Measurements from ENCODE around the gene DECR2. TPM values are rescaled to one million over a fixed set of nuclear protein-coding genes. Genes with fewer than 3 reads are reported as not detected.
"Not testable (repeated sequence)": the region's sequence is repeated elsewhere in the genome, so short reads cannot be mapped to it uniquely, and the experiment has no call there.

The DECR2 gene
- total and polyA plus RNA-seq, 8 donors: 5.8 to 149 (median 21.7) TPM

DNA sequence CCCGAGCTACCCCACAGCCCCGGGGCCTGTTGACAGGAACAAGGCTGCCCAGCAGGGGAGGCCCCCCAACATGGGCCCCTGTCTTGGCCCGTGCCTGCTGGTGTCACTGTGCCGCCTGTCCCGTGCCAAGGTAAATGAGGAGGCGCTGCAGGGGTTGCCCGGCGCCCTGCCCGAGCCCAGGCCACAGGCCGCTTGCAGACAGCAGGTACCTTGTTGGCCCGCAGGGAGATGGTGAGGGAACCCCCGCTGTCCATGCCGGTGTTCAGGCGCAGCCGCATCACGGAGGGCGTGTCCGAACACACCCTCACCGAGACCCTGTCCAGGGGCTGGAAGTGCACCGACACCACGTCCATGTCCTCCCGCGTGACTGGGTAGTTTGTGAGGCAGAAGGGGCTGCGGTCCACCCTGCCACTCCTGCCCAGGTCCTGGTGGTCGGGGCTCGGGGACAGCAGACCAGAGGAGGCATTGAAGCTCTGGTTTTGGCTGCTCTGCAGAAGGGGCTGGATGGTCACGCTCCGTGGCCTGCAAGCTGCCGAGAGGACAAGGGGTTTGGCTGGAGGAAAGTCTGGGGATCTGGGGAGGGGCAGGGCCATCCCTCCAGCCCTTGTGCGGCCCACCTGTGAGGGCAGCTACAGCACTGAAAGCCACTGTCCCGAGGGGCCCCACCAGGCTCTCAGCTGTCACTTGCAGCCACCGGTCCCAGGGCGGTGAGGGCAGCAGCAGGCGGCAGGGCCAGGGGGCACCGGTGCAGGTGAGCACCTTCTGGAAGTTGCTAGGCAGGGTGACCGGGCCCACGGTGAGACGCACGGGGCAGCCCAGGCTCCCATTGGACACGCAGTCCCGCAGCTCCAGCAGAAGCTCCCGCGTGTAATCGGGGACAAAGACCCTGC, 25.5 kb upstream of the DECR2 start:
- Histone ChIP-seq H3K9me3 (no peaks in the 10 kb centered on the region), H3K4me1 (peaks cover 25 to 34% (median 31%) of the 10 kb centered on the region in 4 donors), H3K4me3 (no peak overlapping the region), H3K27me3 (no peaks in the 10 kb centered on the region), H3K36me3 (peaks cover 48 to 68% (median 66%) of the 10 kb centered on the region in 4 donors), H3K27ac (no peak overlapping the region)
- TF ChIP-seq CTCF (IDR thresholded peaks at IDR 0.05) (no peak), EP300 (IDR thresholded peaks at IDR 0.05) (no peak), POLR2A (IDR thresholded peaks at IDR 0.05) (no peak), POLR2AphosphoS5 (IDR thresholded peaks at IDR 0.05) (no peak)
- no peak for DNase-seq
- 88 to 96% (median 94%) methylated on average over 20 to 44 of the region's 44 CpGs for WGBS, 5 donors
- intact Hi-C loops (cut with DNase I; ENCODE audit: low total_unique reads): no loop called here

GRCh38 chr16:376817-377418, 24.8 kb upstream of the DECR2 start:
- no peaks in the 10 kb centered on the region for H3K9me3 ChIP-seq
- intact Hi-C loops (cut with DNase I; ENCODE audit: low total_unique reads): no loop called here
- peaks cover 48 to 60% (median 58%) of the 10 kb centered on the region in 4 donors for H3K36me3 ChIP-seq
- TF ChIP-seq EP300 (IDR thresholded peaks at IDR 0.05): no peak
- no peak for TF ChIP-seq POLR2A (IDR thresholded peaks at IDR 0.05)
- TF ChIP-seq CTCF (IDR thresholded peaks at IDR 0.05): no peak
- no peak for TF ChIP-seq POLR2AphosphoS5 (IDR thresholded peaks at IDR 0.05)
- H3K27me3 ChIP-seq: no peaks in the 10 kb centered on the region
- no peak overlapping the region for H3K4me3 ChIP-seq
- DNase-seq: no peak
- no peak overlapping the region for H3K27ac ChIP-seq
- peaks cover 25 to 31% (median 29%) of the 10 kb centered on the region in 4 donors for H3K4me1 ChIP-seq
- WGBS, 5 donors: 87 to 94% (median 91%) methylated on average over 14 to 26 of the region's 26 CpGs

GRCh38 chr16:377419-377951, 24.2 kb upstream of the DECR2 start:
- no peak overlapping the region for H3K27ac ChIP-seq
- no peak for DNase-seq
- no peak overlapping the region for H3K4me3 ChIP-seq
- no peak for TF ChIP-seq CTCF (IDR thresholded peaks at IDR 0.05)
- no peak for TF ChIP-seq POLR2AphosphoS5 (IDR thresholded peaks at IDR 0.05)
- no peak for TF ChIP-seq POLR2A (IDR thresholded peaks at IDR 0.05)
- no peak for TF ChIP-seq EP300 (IDR thresholded peaks at IDR 0.05)
- intact Hi-C loops (cut with DNase I; ENCODE audit: low total_unique reads): no loop called here
- WGBS, 5 donors: 87 to 93% (median 90%) methylated on average over 37 to 42 of the region's 42 CpGs
- H3K9me3 ChIP-seq: no peaks in the 10 kb centered on the region
- H3K36me3 ChIP-seq: peaks cover 44 to 54% (median 53%) of the 10 kb centered on the region in 4 donors
- H3K27me3 ChIP-seq: no peaks in the 10 kb centered on the region
- peaks cover 25 to 33% (median 31%) of the 10 kb centered on the region in 4 donors for H3K4me1 ChIP-seq

DNA sequence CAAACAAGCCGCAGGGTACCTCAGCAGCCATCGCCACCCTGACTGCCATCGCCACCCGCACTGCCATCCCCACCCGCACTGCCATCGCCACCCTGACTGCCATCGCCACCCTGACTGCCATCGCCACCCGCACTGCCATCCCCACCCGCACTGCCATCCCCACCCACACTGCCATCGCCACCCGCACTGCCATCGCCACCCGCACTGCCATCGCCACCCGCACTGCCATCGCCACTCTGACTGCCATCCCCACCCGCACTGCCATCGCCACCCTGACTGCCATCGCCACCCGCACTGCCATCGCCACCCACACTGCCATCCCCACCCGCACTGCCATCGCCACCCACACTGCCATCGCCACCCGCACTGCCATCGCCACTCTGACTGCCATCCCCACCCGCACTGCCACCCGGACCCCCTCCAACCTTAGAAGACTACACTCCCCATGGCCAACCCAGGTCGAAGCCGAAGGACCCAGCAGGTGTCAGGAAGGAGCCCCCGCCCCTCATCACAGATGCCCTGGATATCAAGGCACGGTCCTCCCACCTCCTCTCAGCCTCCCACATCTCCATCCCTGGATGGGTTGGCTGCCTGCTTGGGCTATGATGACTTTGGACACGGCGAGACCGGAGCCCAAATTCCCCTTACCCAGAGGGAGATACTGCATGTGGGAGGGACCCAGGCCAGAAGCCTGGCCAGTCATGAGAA, 23.4 kb upstream of the DECR2 start:
- Histone ChIP-seq H3K4me3 (peak overlapping the region in 1 of 4 donors; percentile 3), H3K27ac (peak overlapping the region in 3 of 5 donors; percentile 89 to 97 (median 90)), H3K4me1 (peaks cover 32 to 40% (median 38%) of the 10 kb centered on the region in 4 donors), H3K36me3 (peaks cover 36 to 47% (median 45%) of the 10 kb centered on the region in 4 donors)
- intact Hi-C loops (cut with DNase I; ENCODE audit: low total_unique reads); H3K27me3 ChIP-seq; DNase-seq; H3K9me3 ChIP-seq: not testable (repeated sequence)
- WGBS, 5 donors: 88 to 93% (median 92%) methylated on average over 26 to 36 of the region's 36 CpGs

All from stomach (tissue), 9 donors.